ENCODE measurements around the gene CADPS2. TPM values are rescaled to one million over a fixed set of nuclear protein-coding genes. Genes with fewer than 3 reads are reported as not detected.

The CADPS2 gene
- total and polyA plus RNA-seq, 2 of the 8 experiments (the other 6 are each of a cell fraction or from before 2014, with no cell fraction given): 8.9 to 22.3 TPM

- peaks cover 31% of the 10 kb centered on the region; the same call in 1 of the 2 replicates for H3K23me2 ChIP-seq (ENCODE audit: low read depth, low read length)
- no peaks in the 10 kb centered on the region for H3K79me2 ChIP-seq (ENCODE audit: control insufficient read depth in 1 of 2, insufficient read depth in 2 of 2, low read length in 2 of 2)
- CTCF ChIA-PET (ENCODE audit: partially characterized antibody): interaction anchor here (1.3 to 3.1 kb wide), 7 partner anchors 10 to 232 kb away, joined by 3 to 15 read pairs (median 10); no protein-coding TSS in a partner anchor
- H4K5ac ChIP-seq (ENCODE audit: insufficient read length, low read depth, low read length): no peak overlapping the region
- H2BK5ac ChIP-seq (ENCODE audit: low read depth, low read length): no peak overlapping the region
- H4K91ac ChIP-seq (replicated peaks; ENCODE audit: insufficient read length, low read length): no peak overlapping the region
- FAIRE-seq: peak; percentile 39
- no peak overlapping the region for H3K56ac ChIP-seq (replicated peaks; ENCODE audit: insufficient read length, low read depth, low read length)
- peak overlapping the region; percentile 88 to 100 for H3K4me2 ChIP-seq (ENCODE audit: insufficient read depth in 1 of 2, low read depth in 2 of 2, low read length in 2 of 2)
- H3K36me3 ChIP-seq (ENCODE audit: control insufficient read depth in 2 of 4, insufficient read depth in 4 of 4, low read length in 3 of 4): peaks cover 0 to 24% (median 2%) of the 10 kb centered on the region in 4 experiments; a peak in 2 of 8 replicates
- no peak overlapping the region for H2BK12ac ChIP-seq (ENCODE audit: low read depth, low read length)
- no peaks in the 10 kb centered on the region for H3K9me3 ChIP-seq (ENCODE audit: insufficient read depth in 2 of 2, low read depth in 1 of 2, low read length in 1 of 2)
- H3K27me3 ChIP-seq (replicated peaks in 1 of 4; ENCODE audit: control insufficient read depth in 3 of 4, extremely low read depth in 1 of 4, insufficient read depth in 3 of 4, low read length in 3 of 4): peaks cover 41 to 76% (median 66%) of the 10 kb centered on the region in 4 experiments
- no peak overlapping the region for H3K14ac ChIP-seq (ENCODE audit: insufficient read length)
- DNase-seq (ENCODE audit: low read depth in 1 of 2, low spot score in 2 of 2): no peak
- H4K20me1 ChIP-seq (replicated peaks in 1 of 2; ENCODE audit: control insufficient read depth in 1 of 2, insufficient read depth in 2 of 2, low read length in 2 of 2): peaks cover 0 to 3% of the 10 kb centered on the region in 2 experiments
- H2AFZ ChIP-seq (ENCODE audit: low read length): no peak overlapping the region
- no peak overlapping the region for H2BK120ac ChIP-seq (replicated peaks; ENCODE audit: low read depth, low read length)
- H3K18ac ChIP-seq (ENCODE audit: extremely low read depth, low read length): 0 out of 2 replicates have a peak overlapping the region, but pooled peaks have one; percentile 16
- peaks cover 3 to 31% (median 14%) of the 10 kb centered on the region in 4 experiments for H3K4me1 ChIP-seq (replicated peaks in 1 of 4; ENCODE audit: control insufficient read depth in 3 of 4, insufficient read depth in 4 of 4, low read length in 3 of 4)
- H3K4me3 ChIP-seq (ENCODE audit: extremely low read depth in 1 of 4, insufficient read depth in 2 of 4, low read depth in 3 of 4, low read length in 4 of 4): peak overlapping the region; percentile 79 to 84 (median 82); a peak in 5 of 8 replicates
- no peak overlapping the region for H3K9ac ChIP-seq (replicated peaks in 1 of 4; ENCODE audit: extremely low read depth in 1 of 4, low read depth in 3 of 4, low read length in 3 of 4)
- no peak overlapping the region for H3K27ac ChIP-seq (ENCODE audit: low read depth, low read length)
- no peak overlapping the region for H3K23ac ChIP-seq (ENCODE audit: insufficient read length)
- POLR2A ChIA-PET (ENCODE audit: partially characterized antibody): interaction anchor here (0.9 to 2.6 kb wide), 7 partner anchors 9 to 164 kb away, joined by 3 to 15 read pairs (median 5); no protein-coding TSS in a partner anchor
- H2BK15ac ChIP-seq (ENCODE audit: low read length): no peak overlapping the region
- H2BK20ac ChIP-seq (ENCODE audit: low read length): no peak overlapping the region
- 54% methylated on average over 11 of the region's 11 CpGs; no CpG with 5 or more reads in 1 of the 2 experiments for WGBS, 2 experiments (ENCODE audit: extremely low coverage in 1 of 2, insufficient coverage in 1 of 2, insufficient read length in 1 of 2, insufficient replicate concordance in 2 of 2, low coverage in 1 of 2, low lambda C conversion rate in 2 of 2, missing lambda C conversion rate in 1 of 2)
- no peaks in the 10 kb centered on the region for H3K79me1 ChIP-seq (ENCODE audit: low read depth, low read length)
- no peak overlapping the region for H4K8ac ChIP-seq (ENCODE audit: extremely low read depth, insufficient read depth, low read length)
- H2AK5ac ChIP-seq (ENCODE audit: low read depth, low read length): no peak overlapping the region
- H3K4ac ChIP-seq (replicated peaks; ENCODE audit: insufficient read length, low read depth, low read length): no peak overlapping the region
- TF ChIP-seq BCL11A (IDR thresholded peaks at IDR 0.05; ENCODE audit: low read depth in 2 of 2, low read length in 2 of 2): no peak
- TF ChIP-seq PHF8 (conservative IDR thresholded peaks at IDR 0.05; ENCODE audit: low read depth, low read length): no peak
- no peak for TF ChIP-seq GABPA (IDR thresholded peaks at IDR 0.05; ENCODE audit: borderline replicate concordance, insufficient read depth, low read length)
- TF ChIP-seq RBBP5 (IDR thresholded peaks at IDR 0.05; ENCODE audit: borderline replicate concordance, low read depth, low read length): no peak
- TF ChIP-seq RXRA (IDR thresholded peaks at IDR 0.05; ENCODE audit: insufficient read depth, low read depth, low read length): no peak
- no peak for TF ChIP-seq EGR1 (IDR thresholded peaks at IDR 0.05; ENCODE audit: borderline replicate concordance, low read depth, low read length)
- TF ChIP-seq BRCA1 (IDR thresholded peaks at IDR 0.05; ENCODE audit: low read depth, low read length): no peak
These were observed 585.1 kb downstream of the CADPS2 start for GRCh38 chr7:122300956-122301833.

All from H1 (cell line).